GM19240 (cell line): ENCODE measurements around the gene CA10.

Experiments
- DNase-seq: peaks from one replicate; pipeline ENCODE4 v3.0.0; 2011; ENCODE audit warnings: low spot score; ENCODE audit not compliant: insufficient read length

The CA10 gene

DNA sequence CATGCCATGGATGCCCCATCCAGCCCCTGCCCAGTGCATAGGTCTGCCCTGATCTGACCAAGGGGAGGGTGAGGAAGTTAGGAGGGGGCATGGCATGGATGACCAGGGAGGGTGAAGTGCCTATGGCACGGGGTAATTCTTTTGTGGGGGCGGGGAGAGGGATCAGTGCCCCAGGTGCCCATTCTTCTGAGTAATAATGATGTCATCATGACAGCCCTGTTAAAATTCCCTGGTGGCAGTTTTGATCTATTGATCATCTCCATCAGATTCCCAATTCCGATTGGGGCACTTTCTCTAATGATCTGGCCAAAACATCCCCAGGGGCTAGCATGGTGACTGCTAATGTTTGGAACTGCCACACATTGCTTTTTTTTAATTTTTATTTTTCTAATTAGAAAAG is 506.0 kb downstream of the CA10 start:
- no peak for DNase-seq

DNA sequence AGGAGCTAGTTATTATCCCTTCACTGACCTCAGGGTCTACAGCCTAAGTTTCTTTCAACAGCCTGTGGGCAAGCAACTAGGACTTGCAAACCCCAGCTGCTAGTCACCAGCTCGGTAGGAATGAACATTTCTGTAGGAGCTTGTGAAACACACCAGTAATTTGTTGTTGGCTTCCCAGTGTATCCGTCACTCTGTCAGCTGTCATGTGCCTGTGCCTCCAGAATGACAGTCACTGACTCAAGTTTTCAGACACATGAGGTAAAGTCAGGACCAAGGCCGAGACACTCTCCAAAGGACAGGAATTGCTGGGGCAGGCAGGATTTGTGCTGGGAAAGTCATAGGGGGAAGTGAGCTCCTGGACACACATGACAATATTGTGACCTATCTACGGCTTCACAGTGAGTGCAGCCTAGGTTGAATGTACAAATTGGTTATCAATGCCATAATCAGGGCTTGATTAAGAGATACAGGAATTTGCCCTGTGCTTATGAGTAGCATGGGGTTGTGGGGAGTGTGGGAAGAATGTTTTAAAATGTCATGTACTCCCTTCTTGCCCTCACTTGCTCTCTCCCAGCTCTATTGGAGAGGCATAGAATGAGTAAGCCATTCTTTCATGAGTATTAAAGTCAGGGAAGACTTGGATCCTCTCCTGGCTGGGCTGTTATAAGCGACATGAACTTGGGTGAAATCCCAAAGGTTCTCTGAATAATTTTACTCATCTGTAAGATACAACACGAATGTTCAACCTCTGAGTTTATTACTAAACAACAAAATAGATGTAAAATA is 506.8 kb downstream of the CA10 start:
- no peak for DNase-seq

DNA sequence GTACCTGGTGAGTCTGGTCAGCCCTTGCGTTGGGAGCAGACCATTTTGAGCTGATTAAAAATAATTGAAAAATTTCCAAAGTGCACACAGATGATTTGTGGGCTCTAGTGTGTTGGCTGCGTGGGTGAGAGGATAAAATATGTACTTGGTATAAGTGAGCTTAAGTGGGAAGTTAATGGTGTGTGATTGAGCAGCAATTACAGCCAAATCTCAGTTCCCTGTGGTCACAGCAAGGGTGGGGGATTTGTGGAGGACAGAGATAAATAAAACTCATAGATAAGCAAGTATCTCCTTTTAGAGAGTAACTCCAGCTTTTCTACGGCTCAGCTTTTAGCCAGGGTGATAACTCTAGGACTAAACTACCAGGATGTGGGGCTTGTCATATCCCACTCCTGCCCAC is 507.7 kb downstream of the CA10 start:
- no peak for DNase-seq

DNA sequence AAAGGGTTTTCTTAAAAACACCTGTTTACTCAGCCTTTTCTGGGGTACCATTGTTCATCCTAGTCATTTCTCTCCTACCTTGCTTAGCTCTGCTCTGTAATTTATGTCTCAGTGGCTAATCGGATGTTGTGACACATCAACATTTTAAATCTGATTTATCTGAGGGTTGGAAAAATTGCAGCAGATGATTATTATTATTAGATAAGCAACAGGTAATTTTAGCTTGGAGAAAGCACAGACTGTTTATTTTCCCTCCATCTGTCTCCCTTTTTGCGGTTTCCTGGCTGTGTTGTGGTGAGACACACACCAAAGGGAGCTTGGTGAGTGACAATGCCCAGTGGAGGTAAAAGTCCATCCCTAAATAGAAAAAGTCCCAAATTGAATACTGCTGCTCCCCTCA is 508.3 kb downstream of the CA10 start:
- no peak for DNase-seq

DNA sequence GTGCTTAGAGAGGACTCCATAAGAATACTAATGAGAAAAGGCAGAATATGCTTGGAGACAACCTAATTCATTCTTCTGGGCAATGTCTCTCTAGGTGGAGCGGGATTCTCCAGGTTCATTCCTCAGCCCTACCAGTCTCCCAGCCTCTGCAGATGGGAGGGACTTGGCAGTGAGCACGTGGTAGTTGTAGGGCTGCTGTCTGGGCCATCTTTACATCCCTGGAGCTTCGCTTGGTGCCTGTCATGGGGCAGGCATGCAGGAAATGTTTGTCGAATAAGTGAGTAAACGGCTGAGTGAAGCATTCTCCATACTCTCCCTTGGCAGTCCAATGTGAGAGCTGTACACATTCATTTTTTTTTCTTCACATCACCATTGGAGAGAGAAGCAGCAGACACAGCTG is 510.7 kb downstream of the CA10 start:
- DNase-seq, result no peak

DNA sequence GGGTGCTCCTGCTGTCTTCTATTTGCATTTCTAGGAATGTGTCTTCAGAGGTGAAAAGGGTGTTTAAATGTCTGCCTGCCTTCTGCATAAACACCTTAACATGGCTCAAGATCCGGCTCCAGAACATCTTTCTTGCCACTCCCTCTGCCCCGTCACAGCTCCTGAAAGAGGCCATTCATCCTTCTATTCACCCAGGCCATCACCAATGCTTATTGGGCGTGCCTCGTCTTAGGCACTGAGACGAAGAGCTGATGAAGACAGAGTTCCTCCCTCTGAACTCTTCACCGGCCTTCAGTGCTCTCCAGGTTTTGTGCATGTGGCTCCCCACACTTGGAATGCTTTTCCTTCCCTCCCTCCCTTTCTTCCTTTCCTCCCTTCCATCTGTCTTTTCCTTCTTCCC is 511.4 kb downstream of the CA10 start:
- no peak for DNase-seq

DNA sequence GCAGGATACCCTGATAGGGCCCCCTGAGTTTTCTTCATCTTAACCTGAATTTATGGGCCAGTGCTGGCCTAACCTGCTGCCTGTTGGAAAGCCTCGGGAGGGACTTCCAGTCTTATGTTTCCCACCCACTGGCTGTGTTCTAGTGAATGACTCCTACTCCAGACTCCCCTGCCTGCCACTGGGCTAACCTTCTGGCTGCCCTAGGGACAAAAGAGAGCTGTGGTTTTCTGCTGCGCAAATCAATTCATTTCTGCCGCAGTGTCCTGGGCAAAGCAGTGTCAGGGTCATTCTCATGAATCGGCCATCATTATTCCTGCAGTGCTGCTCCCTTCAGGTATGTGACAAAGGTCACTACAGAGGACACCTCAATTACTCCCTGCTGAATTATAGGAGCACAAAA is 512.0 kb downstream of the CA10 start:
- no peak for DNase-seq

DNA sequence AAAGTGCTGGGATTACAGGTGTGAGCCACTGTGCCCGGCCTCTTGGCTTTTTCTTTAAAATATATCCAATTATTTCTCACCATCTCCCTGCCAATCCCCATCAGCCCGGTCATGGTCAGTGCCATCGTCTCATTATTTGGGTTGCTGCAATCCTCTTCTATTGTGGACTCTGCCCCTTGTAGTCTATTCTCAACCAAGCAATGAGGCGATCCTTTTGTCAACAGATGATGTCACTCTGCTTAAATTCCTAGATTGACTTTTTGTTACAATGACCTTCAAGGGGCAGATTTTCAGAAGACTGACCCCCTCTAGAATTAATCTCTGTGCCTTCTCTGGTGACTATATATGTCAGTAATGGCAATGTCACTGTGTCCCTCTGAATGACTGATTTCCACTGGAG is 513.5 kb downstream of the CA10 start:
- no peak for DNase-seq

DNA sequence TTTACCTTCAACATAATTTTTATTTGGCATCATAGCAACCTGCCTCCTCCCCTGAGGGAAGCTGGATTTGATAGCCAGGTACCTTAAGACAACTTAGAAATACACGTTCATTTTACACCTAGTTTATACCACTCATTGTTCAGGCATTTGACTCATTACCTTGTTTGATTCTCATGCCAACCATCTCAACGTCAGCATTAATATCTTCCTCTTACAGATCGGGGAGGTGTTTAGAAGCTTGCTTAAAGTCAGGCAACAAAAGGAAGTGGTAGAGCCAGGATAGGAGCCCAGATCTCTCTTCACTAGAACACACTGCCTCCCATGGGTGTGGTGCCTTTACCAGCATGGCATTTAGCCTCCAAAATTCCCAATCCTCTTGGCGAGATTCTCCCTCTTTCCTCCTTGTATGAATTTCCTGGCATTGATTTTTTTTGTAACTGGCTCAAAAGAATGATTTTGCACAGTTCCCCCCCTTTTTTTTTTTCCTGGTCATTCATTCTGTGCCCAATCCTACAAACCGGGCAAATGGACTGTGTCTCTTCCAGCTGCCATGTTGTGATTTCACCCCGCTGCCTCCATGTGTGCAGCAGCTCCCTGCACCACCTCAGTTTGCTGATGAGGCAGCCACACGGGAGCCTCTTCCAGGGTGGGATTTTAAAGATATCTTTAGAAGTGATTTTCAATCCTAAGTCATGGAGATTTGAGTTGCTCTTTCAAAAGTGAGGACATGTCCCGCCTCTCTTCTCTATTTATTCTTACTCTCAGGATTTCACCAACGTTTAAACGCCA is 514.6 kb downstream of the CA10 start:
- no peak for DNase-seq

DNA sequence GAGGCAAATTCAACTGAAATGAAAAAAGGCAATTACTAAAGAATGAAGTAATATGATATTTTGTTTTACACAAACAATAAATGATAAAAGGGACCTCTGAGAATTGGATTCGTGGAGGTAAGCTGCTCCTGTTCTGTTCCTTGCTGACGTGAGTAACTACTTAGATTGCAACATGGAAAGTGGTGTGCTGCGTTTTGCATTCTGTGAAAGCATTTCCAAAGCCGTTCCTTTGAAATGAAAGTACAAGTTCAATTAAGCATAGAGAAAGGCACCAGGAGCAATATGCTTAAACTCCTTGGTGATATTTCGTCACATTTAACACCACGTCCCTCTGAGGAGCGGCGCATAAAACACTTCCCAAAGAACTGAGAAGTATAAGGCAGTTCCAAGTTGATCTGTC is 516.5 kb downstream of the CA10 start:
- no peak for DNase-seq

DNA sequence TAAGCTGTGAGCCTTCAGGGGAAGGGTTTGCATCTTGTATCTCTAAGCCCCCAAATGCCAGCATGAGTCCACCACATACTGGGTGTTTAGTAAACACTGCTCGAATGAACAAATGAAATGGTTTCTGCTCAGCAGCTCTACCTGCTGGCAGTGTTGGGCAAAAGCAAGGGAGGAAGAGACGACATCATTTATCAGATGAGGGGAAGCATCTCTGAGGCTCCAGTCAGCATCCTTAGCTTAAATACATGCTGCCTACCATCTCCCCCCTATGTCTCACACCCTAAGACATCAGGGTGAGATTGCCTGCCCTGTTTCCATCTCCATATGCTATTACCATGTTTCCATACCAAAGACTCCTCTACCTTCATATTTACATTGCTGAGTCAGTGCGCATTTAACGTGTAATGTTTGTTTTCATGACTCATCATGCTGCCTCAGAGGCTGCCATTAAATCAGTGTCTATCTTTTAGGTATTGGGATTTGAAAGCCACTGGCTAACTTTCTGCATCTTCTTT is 518.3 kb downstream of the CA10 start:
- DNase-seq, result no peak

DNA sequence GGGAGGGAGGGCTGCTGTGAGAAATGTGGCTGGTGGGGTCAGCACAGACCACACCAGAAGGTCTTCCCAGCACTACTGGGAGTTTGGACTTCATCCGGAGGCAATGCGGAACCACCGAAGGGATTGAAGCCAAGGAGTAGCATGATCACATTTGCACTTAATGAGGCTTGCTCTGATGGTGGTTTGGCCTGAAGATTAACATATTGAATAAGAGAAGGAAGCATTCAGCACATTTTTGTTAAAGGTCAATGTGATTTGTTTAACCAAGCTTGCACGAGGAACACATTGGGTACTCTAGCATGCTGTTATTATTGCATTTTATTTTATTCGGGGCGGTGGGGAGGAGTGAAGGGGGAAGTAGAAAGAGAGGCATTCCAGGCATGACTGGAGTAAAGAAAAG is 519.5 kb downstream of the CA10 start:
- DNase-seq, result no peak

DNA sequence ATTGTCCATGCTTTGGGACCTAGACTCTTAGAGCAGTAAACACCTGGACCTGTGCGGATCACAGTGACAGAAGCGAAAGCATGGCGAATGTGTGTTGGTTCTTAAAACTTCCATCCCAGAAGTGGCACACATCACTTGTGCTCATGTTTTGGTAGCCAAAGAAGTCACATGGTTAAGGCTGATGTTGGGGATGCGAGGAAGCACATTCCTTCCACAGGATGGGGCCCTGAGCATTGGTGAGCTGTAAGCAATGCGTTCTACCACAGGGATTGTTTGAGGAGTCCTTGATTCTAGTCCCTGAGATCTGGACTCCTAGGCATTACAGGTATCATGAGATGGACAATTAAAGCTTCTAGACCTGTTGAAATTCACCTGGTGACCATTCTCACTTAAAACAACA is 522.2 kb downstream of the CA10 start:
- DNase-seq, result no peak

DNA sequence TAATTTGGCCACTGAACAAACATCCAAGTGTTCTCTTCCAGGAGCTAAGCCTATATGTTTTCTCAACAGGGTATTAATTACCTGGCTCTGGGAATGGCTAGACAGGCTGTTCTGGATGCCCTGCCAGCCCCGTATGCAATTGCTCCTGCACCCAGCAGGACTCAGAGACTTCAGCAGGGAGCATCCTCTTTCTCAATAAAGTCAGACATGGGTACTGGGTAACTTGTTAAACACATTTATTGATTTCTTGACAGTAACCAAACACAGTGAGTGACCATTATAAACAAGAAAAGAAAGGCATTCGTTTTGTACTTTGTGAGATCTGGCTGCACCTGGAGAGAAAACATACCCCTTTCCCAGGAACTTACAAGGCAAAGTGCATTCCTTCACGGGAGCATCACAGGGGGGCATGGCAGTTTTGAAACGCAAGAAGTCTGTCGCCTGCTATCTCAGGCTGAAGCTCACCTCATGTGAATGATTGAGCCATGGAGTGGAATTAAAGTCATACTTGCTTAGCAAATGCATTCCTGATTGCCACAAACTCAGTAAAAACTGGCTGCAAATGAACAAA is 528.3 kb downstream of the CA10 start:
- DNase-seq, result no peak

DNA sequence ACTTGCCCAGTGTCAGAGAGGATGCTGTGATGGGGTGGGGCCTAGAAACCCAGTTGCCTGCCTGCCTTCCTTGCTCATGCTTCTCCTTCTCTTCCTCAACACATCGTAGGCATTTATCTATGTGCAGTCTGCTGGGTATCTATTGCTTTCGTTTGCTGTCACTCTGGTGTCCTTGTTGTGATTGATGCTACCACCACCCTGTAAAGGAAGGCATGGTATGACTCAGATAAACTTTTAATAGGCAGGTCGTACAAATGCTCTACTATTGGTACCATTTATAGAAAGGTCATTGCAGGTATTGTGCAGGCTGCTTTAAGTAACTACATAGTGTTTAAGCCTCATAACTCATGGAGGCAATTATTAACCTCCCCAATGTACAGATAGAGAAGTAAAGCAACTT is 529.3 kb downstream of the CA10 start:
- no peak for DNase-seq

DNA sequence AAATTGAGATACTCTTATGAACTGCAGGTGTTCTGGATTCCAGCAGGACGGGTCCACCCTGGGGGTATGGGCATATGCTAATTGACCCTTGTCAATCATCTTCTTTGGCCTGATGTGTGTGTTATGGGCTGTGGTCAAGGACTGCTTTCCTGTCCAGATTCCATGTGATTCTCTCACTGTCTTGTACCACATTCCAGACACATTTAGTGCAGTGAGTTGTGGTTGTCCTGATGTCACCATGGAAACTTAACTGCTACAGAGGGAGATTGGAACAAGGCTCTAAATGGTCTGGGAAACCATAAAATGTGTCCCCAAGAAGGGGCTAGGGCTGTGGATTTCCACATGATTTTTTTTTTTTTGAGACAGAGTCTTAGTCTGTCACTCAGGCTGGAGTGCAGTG is 530.7 kb downstream of the CA10 start:
- DNase-seq, result no peak

DNA sequence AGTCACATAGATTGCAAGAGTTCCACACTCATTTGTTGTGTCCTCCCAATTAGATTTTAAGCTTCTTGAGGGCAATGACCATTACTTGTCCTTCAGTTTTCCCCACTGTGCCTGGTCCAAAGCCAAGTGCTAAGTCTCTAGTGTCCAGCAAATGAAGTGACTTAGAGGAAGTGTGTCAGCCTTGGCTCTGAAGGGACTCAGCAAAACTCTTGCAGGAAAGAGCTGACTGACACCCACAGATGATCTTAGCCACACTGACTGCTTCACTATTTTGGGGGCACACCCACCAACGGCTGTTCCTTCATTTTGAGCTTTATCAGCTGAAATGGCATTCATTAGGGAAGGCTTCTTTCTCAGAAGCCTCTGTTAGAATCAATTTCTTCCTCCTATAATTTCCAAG is 540.0 kb downstream of the CA10 start:
- DNase-seq, result no peak

DNA sequence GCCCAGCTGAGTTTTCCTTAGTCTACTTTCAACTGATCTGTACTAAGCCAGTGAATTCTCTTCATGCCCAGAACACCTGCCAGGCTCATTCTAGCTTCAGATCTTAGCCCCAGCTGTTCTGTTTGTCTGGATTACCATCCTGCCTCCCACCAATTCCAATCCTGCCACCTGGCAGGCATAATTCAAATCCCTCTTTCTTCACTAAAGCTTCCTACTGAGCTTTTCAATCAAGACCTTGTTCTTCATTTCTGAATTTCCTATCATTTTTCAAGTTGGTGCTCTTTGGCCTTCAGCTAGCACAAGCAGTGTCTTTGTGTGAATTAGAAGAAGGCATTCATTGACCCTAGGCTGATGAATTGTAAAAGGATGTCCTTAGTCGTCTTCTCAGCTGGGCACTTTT is 540.5 kb downstream of the CA10 start:
- no peak for DNase-seq

DNA sequence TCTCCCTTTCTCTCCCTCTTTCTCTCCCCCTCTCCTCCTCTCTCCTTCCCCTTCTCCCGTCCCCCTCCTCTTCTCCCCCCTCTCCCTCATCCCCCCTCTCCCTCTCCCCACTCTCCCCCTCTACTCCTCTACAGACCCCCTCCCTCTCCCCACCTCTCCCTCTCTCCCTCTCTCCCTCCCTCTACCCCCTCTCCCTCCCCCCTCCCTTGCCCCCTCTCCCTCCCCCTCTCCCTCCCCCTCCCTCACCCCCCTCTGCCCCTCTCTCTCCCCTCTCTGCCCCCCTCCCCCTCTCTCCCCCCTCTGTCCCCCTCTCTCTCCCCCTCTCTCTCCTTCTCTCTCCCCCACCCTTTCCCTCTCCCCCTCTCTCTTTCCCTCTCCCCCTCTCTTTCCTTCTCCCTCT is 545.3 kb downstream of the CA10 start:
- no peak for DNase-seq

DNA sequence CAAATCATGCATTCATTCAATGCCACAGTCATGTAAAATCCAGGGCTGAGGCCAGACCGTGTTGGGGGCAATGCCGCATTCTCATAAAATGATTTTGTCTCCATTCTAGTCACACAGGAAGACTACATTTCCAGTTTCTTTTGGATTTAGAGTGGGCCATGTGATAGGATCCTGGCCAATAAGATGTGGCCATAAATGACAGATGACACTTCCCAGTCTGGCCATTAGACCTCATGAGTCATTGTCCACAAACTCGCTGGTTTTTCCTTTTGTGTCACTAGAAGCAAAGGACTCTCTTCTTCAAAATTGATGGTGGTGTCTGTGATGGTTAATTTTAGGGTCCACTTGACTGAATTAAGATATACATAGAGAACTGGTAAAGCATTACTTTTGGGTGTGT is 545.8 kb downstream of the CA10 start:
- no peak for DNase-seq

DNA sequence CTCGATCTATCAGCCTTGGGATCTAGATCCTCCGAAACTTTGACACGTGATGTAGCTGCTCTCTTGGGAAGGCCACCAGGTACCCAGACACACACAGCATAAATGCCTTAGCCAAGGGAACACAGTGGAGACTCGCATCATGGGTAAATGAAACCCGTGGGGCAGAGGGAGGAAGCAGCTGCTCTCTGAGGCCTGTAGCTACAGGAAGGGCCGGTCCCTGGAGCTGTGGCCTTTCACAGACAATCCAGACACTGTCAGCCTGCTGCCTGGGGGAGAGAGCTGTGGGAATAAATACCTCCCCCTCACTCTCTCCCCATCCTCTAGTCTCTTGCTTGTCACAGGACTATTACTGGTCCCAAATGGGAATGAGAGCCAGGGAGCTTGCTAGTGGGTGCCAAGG is 546.9 kb downstream of the CA10 start:
- DNase-seq, result no peak

DNA sequence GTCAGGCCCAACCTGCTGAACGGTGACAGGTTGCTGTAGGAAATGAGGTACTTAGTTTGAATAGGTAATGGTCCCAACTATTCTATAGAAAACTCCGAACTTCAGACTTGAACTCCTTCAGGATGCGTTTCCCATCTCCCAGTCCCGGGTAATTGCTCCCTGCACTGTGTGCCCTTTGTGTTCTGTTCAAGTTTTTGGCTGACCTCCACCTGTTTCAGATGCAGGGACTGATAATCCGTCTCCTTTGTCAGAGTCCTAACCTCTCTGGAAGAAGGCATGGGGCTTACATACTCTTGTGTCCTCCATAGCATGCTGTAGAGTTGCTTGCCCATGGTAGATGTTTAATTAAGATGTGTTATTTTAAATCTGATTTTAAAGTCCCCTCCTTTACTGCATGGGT is 547.7 kb downstream of the CA10 start:
- no peak for DNase-seq

DNA sequence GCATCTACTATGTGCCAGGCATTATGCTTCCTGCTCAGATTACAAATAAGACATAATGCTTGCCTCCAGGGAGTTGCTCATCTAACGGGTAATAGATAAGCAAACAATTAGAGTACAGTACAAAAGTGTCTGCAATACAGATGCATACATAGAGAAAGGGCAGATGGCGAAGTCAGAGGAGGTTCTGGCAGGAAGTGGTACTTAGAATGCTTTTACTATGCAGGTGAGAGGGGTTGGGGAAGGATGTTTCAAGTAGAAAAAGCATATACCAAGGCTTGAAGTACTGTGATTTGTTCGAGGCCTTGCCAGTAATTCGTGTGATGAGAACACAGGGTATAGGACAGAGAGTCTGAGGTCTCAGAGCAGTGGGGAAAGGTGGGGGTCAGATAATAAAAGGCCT is 548.4 kb downstream of the CA10 start:
- no peak for DNase-seq
